ENCODE results near the gene TTC7B. TPM values are rescaled to one million over a fixed set of nuclear protein-coding genes. Genes with fewer than 3 reads are reported as not detected.
A peak's percentile ranks its signal among the peaks of the same experiment; 100 is the strongest.

The TTC7B gene
- total and polyA plus RNA-seq, 9 of the 15 experiments (the other 6 are each of a cell fraction or from before 2014, with no cell fraction given), result 2.2 to 77.2 (median 36.7) TPM

- intact Hi-C loops (cut with micrococcal nuclease) (no loop called here), in situ Hi-C loops (cut with MboI) (loop anchor here (10.0 kb wide), 1 partner anchor 117 kb away; no protein-coding TSS in a partner anchor)
- Histone ChIP-seq H3K9me3 (replicated peaks; ENCODE audit: control insufficient read depth, insufficient read depth, low read depth, low read length) (no peaks in the 10 kb centered on the region; the same call in 1 of the 2 replicates), H3K79me2 (ENCODE audit: control insufficient read depth, insufficient read depth, low read length) (no peaks in the 10 kb centered on the region), H3K9ac (ENCODE audit: insufficient read depth in 1 of 2, low read depth in 2 of 2, low read length in 2 of 2) (no peak overlapping the region), H2AFZ (ENCODE audit: low read depth, low read length) (no peak overlapping the region), H3K27ac (ENCODE audit: extremely low read depth, low read depth, low read length) (no peak overlapping the region), H3K4me3 (no peak overlapping the region), H3K4me2 (ENCODE audit: insufficient read depth, low read length) (no peak overlapping the region), H3K27me3 (ENCODE audit: control insufficient read depth in 2 of 2, insufficient read depth in 2 of 2, low read length in 2 of 2) (no peaks in the 10 kb centered on the region), H3K36me3 (ENCODE audit: control insufficient read depth, insufficient read depth, low read length) (no peaks in the 10 kb centered on the region), H3K9me1 (ENCODE audit: control insufficient read depth, insufficient read depth, low read length) (no peaks in the 10 kb centered on the region), H3K4me1 (replicated peaks in 1 of 2; ENCODE audit: control insufficient read depth in 2 of 2, insufficient read depth in 2 of 2, low read length in 2 of 2) (peaks cover under 1 to 19% of the 10 kb centered on the region in 2 experiments; a peak in 4 of 5 replicates), H4K20me1 (replicated peaks; ENCODE audit: control insufficient read depth, insufficient read depth, low read length) (no peaks in the 10 kb centered on the region)
- no TSS peak for BruUV-seq (replicated peaks)
- ChIA-PET CTCF (ENCODE audit: low intra/inter-chr PET ratio) (no interaction called here), POLR2A (no interaction called here)
- WGBS (ENCODE audit: insufficient coverage, low coverage, missing lambda C conversion rate), result 32% methylated on average over 12 of the region's 18 CpGs
- ATAC-seq (no peak), DNase-seq (ENCODE audit: extremely low read depth in 1 of 4, low spot score in 3 of 4) (no peak), FAIRE-seq (no peak)
- TF ChIP-seq CREM (IDR thresholded peaks at IDR 0.05; ENCODE audit: low read depth) (no peak), RBBP5 (IDR thresholded peaks at IDR 0.05; ENCODE audit: borderline replicate concordance, insufficient read depth, low read length, poor library complexity, severe bottlenecking) (no peak), ZEB2 (IDR thresholded peaks at IDR 0.05) (no peak), POLR2G (IDR thresholded peaks at IDR 0.05; ENCODE audit: low read depth, low read length) (0 out of 2 replicates have a peak, but pooled peaks have one; percentile 13), SREBF2 (CRISPR knock-in tag; IDR thresholded peaks at IDR 0.05) (no peak)
- TF ChIP-seq, protein P1, sequence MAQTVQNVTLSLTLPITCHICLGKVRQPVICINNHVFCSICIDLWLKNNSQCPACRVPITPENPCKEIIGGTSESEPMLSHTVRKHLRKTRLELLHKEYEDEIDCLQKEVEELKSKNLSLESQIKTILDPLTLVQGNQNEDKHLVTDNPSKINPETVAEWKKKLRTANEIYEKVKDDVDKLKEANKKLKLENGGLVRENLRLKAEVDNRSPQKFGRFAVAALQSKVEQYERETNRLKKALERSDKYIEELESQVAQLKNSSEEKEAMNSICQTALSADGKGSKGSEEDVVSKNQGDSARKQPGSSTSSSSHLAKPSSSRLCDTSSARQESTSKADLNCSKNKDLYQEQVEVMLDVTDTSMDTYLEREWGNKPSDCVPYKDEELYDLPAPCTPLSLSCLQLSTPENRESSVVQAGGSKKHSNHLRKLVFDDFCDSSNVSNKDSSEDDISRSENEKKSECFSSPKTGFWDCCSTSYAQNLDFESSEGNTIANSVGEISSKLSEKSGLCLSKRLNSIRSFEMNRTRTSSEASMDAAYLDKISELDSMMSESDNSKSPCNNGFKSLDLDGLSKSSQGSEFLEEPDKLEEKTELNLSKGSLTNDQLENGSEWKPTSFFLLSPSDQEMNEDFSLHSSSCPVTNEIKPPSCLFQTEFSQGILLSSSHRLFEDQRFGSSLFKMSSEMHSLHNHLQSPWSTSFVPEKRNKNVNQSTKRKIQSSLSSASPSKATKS (CRISPR knock-in tag; IDR thresholded peaks at IDR 0.05), result no peak
These were observed 294.2 kb downstream of the TTC7B start for GRCh38 chr14:90521930-90522483.

Measured in K562 (cell line).